ENCODE data around the gene TXLNA.

- TF ChIP-seq CTCF (IDR thresholded peaks at IDR 0.05) (no peak), POLR2AphosphoS5 (IDR thresholded peaks at IDR 0.05) (no peak)
These were observed 36.8 kb upstream of the TXLNA start for GRCh38 chr1:32142446-32143301.
